Caco-2 (cell line): ENCODE results near the gene ZNF789. TPM values are rescaled to one million over a fixed set of nuclear protein-coding genes. Genes with fewer than 3 reads are reported as not detected.

Experiments
- BruUV-seq: library from RNA; stranded (reverse); fragments of 400-500 nt; replicated peaks from 2 replicates; lab custom pipeline; 2021; lab: Mats Ljungman, UMichigan
- CTCF ChIA-PET: fragments of 300-600 bp; sonication (Branson Sonifier 250); formaldehyde crosslinking; loops from one replicate; lab custom pipeline; 2022; ENCODE audit warnings: antibody characterized with exemption; lab: Charles Lee
- POLR2A ChIA-PET: fragments of 300-600 bp; sonication (Branson Sonifier 250); formaldehyde crosslinking; loops from one replicate; lab custom pipeline; 2022; ENCODE audit warnings: antibody characterized with exemption; lab: Charles Lee
- DNase-seq, 2 experiments: peaks; one replicate each; pipeline versions ENCODE4 v3.0.0 to v3.0.0-alpha.2; 2020 to 2022
- H3K27me3 ChIP-seq: replicated peaks from 2 replicates; pipeline ENCODE4 v1.6.0; 2011; ENCODE audit warnings: low read length; ENCODE audit not compliant: control insufficient read depth, insufficient read depth
- H3K36me3 ChIP-seq: 2 replicates; pipeline ENCODE4 v1.5.1; 2011; ENCODE audit warnings: low read length; ENCODE audit not compliant: control insufficient read depth, insufficient read depth
- H3K4me1 ChIP-seq: fragments of 250-450 bp; sonication (Bioruptor Pico); 2 replicates; pipeline ENCODE4 v1.5.1; 2020; ENCODE audit warnings: mild to moderate bottlenecking
- H3K4me3 ChIP-seq: 2 replicates; pipeline ENCODE4 v1.5.1; 2011; ENCODE audit warnings: low read depth, mild to moderate bottlenecking, control low read depth, low read length
- H3K9me3 ChIP-seq: fragments of 250-450 bp; sonication (Bioruptor Pico); 2 replicates; pipeline ENCODE4 v1.5.1; 2020; ENCODE audit warnings: mild to moderate bottlenecking, moderate library complexity
- H3K27ac Mint-ChIP-seq: one replicate; pipeline ENCODE4 v1.8.0; 2022; ENCODE audit warnings: mixed read lengths; ENCODE audit not compliant: unreplicated experiment
- H3K27me3 Mint-ChIP-seq: one replicate; pipeline ENCODE4 v1.8.0; 2022; ENCODE audit warnings: mixed read lengths; ENCODE audit not compliant: insufficient read depth, unreplicated experiment
- H3K36me3 Mint-ChIP-seq: one replicate; pipeline ENCODE4 v1.8.0; 2022; ENCODE audit warnings: mild to moderate bottlenecking, mixed read lengths; ENCODE audit not compliant: insufficient read depth, unreplicated experiment
- H3K4me1 Mint-ChIP-seq: one replicate; pipeline ENCODE4 v1.8.0; 2022; ENCODE audit warnings: low read depth, mixed read lengths; ENCODE audit not compliant: unreplicated experiment
- H3K4me3 Mint-ChIP-seq: one replicate; pipeline ENCODE4 v1.8.0; 2022; ENCODE audit warnings: mild to moderate bottlenecking, moderate library complexity, mixed read lengths; ENCODE audit not compliant: unreplicated experiment
- H3K9me3 Mint-ChIP-seq: one replicate; pipeline ENCODE4 v1.8.0; 2022; ENCODE audit warnings: mixed read lengths; ENCODE audit not compliant: unreplicated experiment
- intact Hi-C: fragments of 100-400 bp; cut with micrococcal nuclease; formaldehyde crosslinking; loops from one replicate; pipeline ENCODE4 v1.10.0; 2022; ENCODE audit not compliant: unreplicated experiment
- total RNA-seq: library from RNA; stranded (reverse); gene quantifications from 2 replicates; pipeline ENCODE4 v1.2.3, GENCODE V29; 2022
- TF ChIP-seq, protein P1 (sequence below), 2 experiments: fragments of 200-600 bp in 1 of 2; IDR thresholded peaks; 1 replicate in 1 of 2; 2 replicates in 1 of 2; pipeline versions ENCODE4 v1.5.1 to v1.8.0; 2011 to 2022; ENCODE audit warnings: antibody characterized with exemption in 1 of 2, control low read depth in 1 of 2, inconsistent platforms in 1 of 2, low read depth in 1 of 2, low read length in 1 of 2, mild to moderate bottlenecking in 1 of 2, moderate library complexity in 1 of 2; ENCODE audit not compliant: insufficient read depth in 1 of 2, severe bottlenecking in 1 of 2, unreplicated experiment in 1 of 2

Gene ZNF789
- total RNA-seq, 1 experiment from 2014 or later, result 30.1 TPM

GRCh38 chr7:99459087-99459486 is 13.6 kb upstream of the ZNF789 start:
- Mint-ChIP-seq H3K27ac (peak overlapping the region; percentile 51), H3K36me3 (peaks cover 98% of the 10 kb centered on the region)
- POLR2A ChIA-PET, result no interaction called here

GRCh38 chr7:99460651-99461050 is 12.0 kb upstream of the ZNF789 start:
- Mint-ChIP-seq H3K9me3 (no peaks in the 10 kb centered on the region), H3K27ac (peak overlapping the region; percentile 23), H3K4me3 (no peak overlapping the region), H3K4me1 (peaks cover 10% of the 10 kb centered on the region), H3K36me3 (peaks cover 93% of the 10 kb centered on the region), H3K27me3 (no peaks in the 10 kb centered on the region)
- no TSS peak for BruUV-seq
- ChIA-PET POLR2A (interaction anchor here (0.6 kb wide), 1 partner anchor 14 kb away, joined by 3 read pairs; no protein-coding TSS in a partner anchor), CTCF (no interaction called here)
- TF ChIP-seq, protein P1, sequence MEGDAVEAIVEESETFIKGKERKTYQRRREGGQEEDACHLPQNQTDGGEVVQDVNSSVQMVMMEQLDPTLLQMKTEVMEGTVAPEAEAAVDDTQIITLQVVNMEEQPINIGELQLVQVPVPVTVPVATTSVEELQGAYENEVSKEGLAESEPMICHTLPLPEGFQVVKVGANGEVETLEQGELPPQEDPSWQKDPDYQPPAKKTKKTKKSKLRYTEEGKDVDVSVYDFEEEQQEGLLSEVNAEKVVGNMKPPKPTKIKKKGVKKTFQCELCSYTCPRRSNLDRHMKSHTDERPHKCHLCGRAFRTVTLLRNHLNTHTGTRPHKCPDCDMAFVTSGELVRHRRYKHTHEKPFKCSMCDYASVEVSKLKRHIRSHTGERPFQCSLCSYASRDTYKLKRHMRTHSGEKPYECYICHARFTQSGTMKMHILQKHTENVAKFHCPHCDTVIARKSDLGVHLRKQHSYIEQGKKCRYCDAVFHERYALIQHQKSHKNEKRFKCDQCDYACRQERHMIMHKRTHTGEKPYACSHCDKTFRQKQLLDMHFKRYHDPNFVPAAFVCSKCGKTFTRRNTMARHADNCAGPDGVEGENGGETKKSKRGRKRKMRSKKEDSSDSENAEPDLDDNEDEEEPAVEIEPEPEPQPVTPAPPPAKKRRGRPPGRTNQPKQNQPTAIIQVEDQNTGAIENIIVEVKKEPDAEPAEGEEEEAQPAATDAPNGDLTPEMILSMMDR (IDR thresholded peaks at IDR 0.05; ENCODE audit: insufficient read depth in 1 of 2, low read depth in 1 of 2, low read length in 1 of 2, severe bottlenecking in 1 of 2, unreplicated experiment in 1 of 2), result no peak
- intact Hi-C loops, result no loop called here
- no peak overlapping the region for H3K4me3 ChIP-seq
- no peaks in the 10 kb centered on the region for H3K4me1 ChIP-seq
- H3K36me3 ChIP-seq, result peaks cover 5% of the 10 kb centered on the region
- no peaks in the 10 kb centered on the region for H3K27me3 ChIP-seq
- H3K9me3 ChIP-seq, result no peaks in the 10 kb centered on the region
- DNase-seq, result no peak

More at GRCh38 chr7:99459087-99459486, 13.6 kb upstream of the ZNF789 start:
- Histone ChIP-seq H3K4me3 (no peak overlapping the region), H3K9me3 (no peaks in the 10 kb centered on the region), H3K4me1 (no peaks in the 10 kb centered on the region), H3K36me3 (peaks cover 7% of the 10 kb centered on the region), H3K27me3 (no peaks in the 10 kb centered on the region)
- DNase-seq, result peak; percentile 49 to 59
- no peak overlapping the region for H3K4me3 Mint-ChIP-seq
- peaks cover 16% of the 10 kb centered on the region for H3K4me1 Mint-ChIP-seq
- CTCF ChIA-PET, result no interaction called here
- TF ChIP-seq, protein P1 (IDR thresholded peaks at IDR 0.05; ENCODE audit: insufficient read depth in 1 of 2, low read depth in 1 of 2, low read length in 1 of 2, severe bottlenecking in 1 of 2, unreplicated experiment in 1 of 2), result peak; percentile 37 to 43
- H3K27me3 Mint-ChIP-seq, result no peaks in the 10 kb centered on the region
- no peaks in the 10 kb centered on the region for H3K9me3 Mint-ChIP-seq
- intact Hi-C loops, result no loop called here
- no TSS peak for BruUV-seq

GRCh38 chr7:99461221-99461620 is 11.5 kb upstream of the ZNF789 start:
- Mint-ChIP-seq H3K27me3 (no peaks in the 10 kb centered on the region), H3K4me1 (peaks cover 10% of the 10 kb centered on the region), H3K27ac (no peak overlapping the region), H3K36me3 (peaks cover 93% of the 10 kb centered on the region), H3K9me3 (no peaks in the 10 kb centered on the region), H3K4me3 (no peak overlapping the region)
- POLR2A ChIA-PET, result interaction anchor here (0.6 kb wide), 1 partner anchor 14 kb away, joined by 3 read pairs; no protein-coding TSS in a partner anchor
- CTCF ChIA-PET, result no interaction called here
- no peak for DNase-seq
- Histone ChIP-seq H3K4me3 (no peak overlapping the region), H3K9me3 (no peaks in the 10 kb centered on the region), H3K36me3 (peaks cover 5% of the 10 kb centered on the region), H3K4me1 (no peaks in the 10 kb centered on the region), H3K27me3 (no peaks in the 10 kb centered on the region)
- intact Hi-C loops, result no loop called here
- BruUV-seq, result no TSS peak
- TF ChIP-seq, protein P1 (IDR thresholded peaks at IDR 0.05; ENCODE audit: insufficient read depth in 1 of 2, low read depth in 1 of 2, low read length in 1 of 2, severe bottlenecking in 1 of 2, unreplicated experiment in 1 of 2), result no peak
